ENCODE measurements around the gene CDCA3. TPM values are rescaled to one million over a fixed set of nuclear protein-coding genes. Genes with fewer than 3 reads are reported as not detected.

Gene CDCA3
- total RNA-seq, 6 donors from 2014 or later, result 0.39 to 10.3 (median 2.8) TPM; not detected in 1

GRCh38 chr12:6840761-6841515 is 10.1 kb downstream of the CDCA3 start, which contains the start of gene GNB3:
GNB3 (plus strand) TSS chr12:6840925; CDS start chr12:6841288, 363 bp downstream.
- ATAC-seq (ENCODE audit: low FRiP score in 2 of 2), result no peak
- no peak within 1 kb of the TSS for H3K4me3 ChIP-seq
- H3K4me1 ChIP-seq, result peaks cover 0 to under 1% (median 0%) of the 10 kb centered on the region in 4 donors
- DNase-seq, result peak in 1 of 2 donors; percentile 79
- H3K36me3 ChIP-seq, result peaks cover 0 to 17% (median 2%) of the 10 kb centered on the region in 4 donors
- H3K27me3 ChIP-seq, result no peaks in the 10 kb centered on the region
- H3K27ac ChIP-seq, result no peak within 1 kb of the TSS
- WGBS, 2 donors, result 57 to 76% methylated on average over 10 to 12 of the region's 24 CpGs
- H3K9me3 ChIP-seq, result no peaks in the 10 kb centered on the region
- TF ChIP-seq, protein P1, sequence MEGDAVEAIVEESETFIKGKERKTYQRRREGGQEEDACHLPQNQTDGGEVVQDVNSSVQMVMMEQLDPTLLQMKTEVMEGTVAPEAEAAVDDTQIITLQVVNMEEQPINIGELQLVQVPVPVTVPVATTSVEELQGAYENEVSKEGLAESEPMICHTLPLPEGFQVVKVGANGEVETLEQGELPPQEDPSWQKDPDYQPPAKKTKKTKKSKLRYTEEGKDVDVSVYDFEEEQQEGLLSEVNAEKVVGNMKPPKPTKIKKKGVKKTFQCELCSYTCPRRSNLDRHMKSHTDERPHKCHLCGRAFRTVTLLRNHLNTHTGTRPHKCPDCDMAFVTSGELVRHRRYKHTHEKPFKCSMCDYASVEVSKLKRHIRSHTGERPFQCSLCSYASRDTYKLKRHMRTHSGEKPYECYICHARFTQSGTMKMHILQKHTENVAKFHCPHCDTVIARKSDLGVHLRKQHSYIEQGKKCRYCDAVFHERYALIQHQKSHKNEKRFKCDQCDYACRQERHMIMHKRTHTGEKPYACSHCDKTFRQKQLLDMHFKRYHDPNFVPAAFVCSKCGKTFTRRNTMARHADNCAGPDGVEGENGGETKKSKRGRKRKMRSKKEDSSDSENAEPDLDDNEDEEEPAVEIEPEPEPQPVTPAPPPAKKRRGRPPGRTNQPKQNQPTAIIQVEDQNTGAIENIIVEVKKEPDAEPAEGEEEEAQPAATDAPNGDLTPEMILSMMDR (IDR thresholded peaks at IDR 0.05), result no peak
- no peak for TF ChIP-seq POLR2AphosphoS5 (IDR thresholded peaks at IDR 0.05)
- no peak for TF ChIP-seq EP300 (IDR thresholded peaks at IDR 0.05)
- no peak for TF ChIP-seq POLR2A (IDR thresholded peaks at IDR 0.05)

GRCh38 chr12:6840330-6840729 is 10.8 kb downstream of the CDCA3 start:
- ATAC-seq (ENCODE audit: low FRiP score in 2 of 2), result no peak
- WGBS, 2 donors, result 53 to 100% methylated on average over 1 of the region's 1 CpG
- H3K36me3 ChIP-seq, result peaks cover 0 to 17% (median 0%) of the 10 kb centered on the region in 4 donors

GRCh38 chr12:6839482-6840201 is 11.4 kb downstream of the CDCA3 start:
- ATAC-seq (ENCODE audit: low FRiP score in 2 of 2), result no peak
- TF ChIP-seq, protein P1 (IDR thresholded peaks at IDR 0.05), result no peak
- DNase-seq, result peak in 1 of 2 donors; percentile 63
- Histone ChIP-seq H3K27me3 (no peaks in the 10 kb centered on the region), H3K36me3 (peaks cover 0 to 17% (median 0%) of the 10 kb centered on the region in 4 donors), H3K9me3 (no peaks in the 10 kb centered on the region), H3K27ac (no peak overlapping the region), H3K4me1 (peaks cover 0 to 5% (median 0%) of the 10 kb centered on the region in 4 donors), H3K4me3 (no peak overlapping the region)
- 76 to 82% methylated on average over 8 to 10 of the region's 10 CpGs for WGBS, 2 donors

More at GRCh38 chr12:6840330-6840729, 10.8 kb downstream of the CDCA3 start:
- no peak overlapping the region for H3K4me3 ChIP-seq
- TF ChIP-seq EP300 (IDR thresholded peaks at IDR 0.05), result no peak
- TF ChIP-seq, protein P1 (IDR thresholded peaks at IDR 0.05), result no peak
- TF ChIP-seq POLR2A (IDR thresholded peaks at IDR 0.05), result no peak
- TF ChIP-seq POLR2AphosphoS5 (IDR thresholded peaks at IDR 0.05), result no peak
- H3K27ac ChIP-seq, result no peak overlapping the region
- DNase-seq, result no peak
- H3K4me1 ChIP-seq, result peaks cover 0 to 5% (median 0%) of the 10 kb centered on the region in 4 donors
- H3K27me3 ChIP-seq, result no peaks in the 10 kb centered on the region
- no peaks in the 10 kb centered on the region for H3K9me3 ChIP-seq

DNA sequence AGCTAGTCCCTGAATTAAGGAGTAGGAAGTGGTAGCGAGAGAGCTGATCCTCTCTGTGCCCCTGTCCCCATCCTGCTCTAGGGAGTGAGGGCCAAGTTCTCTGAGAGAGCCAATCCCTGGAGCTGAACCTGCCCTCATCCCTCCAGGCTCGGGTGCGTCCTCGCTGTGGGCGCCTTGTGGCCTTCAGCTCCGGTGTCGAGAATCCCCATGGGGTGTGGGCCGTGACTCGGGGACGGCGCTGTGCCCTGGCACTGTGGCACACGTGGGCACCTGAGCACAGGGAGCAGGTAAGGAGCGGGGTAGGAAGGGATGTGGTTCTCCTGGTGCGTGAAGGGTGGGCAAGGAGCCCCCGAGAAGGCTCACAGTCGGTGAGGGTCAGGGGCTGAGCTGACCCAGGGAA is 12.2 kb downstream of the CDCA3 start:
- Histone ChIP-seq H3K4me1 (peaks cover 0 to 5% (median 0%) of the 10 kb centered on the region in 4 donors), H3K27ac (no peak overlapping the region), H3K36me3 (peaks cover 0 to 20% (median 0%) of the 10 kb centered on the region in 4 donors), H3K27me3 (no peaks in the 10 kb centered on the region), H3K4me3 (no peak overlapping the region), H3K9me3 (no peaks in the 10 kb centered on the region)
- ATAC-seq (ENCODE audit: low FRiP score in 2 of 2) (no peak), DNase-seq (peak in 1 of 2 donors; percentile 69)
- 92 to 94% methylated on average over 11 to 16 of the region's 16 CpGs for WGBS, 2 donors
- TF ChIP-seq POLR2A (IDR thresholded peaks at IDR 0.05) (no peak), EP300 (IDR thresholded peaks at IDR 0.05) (no peak), POLR2AphosphoS5 (IDR thresholded peaks at IDR 0.05) (no peak)

DNA sequence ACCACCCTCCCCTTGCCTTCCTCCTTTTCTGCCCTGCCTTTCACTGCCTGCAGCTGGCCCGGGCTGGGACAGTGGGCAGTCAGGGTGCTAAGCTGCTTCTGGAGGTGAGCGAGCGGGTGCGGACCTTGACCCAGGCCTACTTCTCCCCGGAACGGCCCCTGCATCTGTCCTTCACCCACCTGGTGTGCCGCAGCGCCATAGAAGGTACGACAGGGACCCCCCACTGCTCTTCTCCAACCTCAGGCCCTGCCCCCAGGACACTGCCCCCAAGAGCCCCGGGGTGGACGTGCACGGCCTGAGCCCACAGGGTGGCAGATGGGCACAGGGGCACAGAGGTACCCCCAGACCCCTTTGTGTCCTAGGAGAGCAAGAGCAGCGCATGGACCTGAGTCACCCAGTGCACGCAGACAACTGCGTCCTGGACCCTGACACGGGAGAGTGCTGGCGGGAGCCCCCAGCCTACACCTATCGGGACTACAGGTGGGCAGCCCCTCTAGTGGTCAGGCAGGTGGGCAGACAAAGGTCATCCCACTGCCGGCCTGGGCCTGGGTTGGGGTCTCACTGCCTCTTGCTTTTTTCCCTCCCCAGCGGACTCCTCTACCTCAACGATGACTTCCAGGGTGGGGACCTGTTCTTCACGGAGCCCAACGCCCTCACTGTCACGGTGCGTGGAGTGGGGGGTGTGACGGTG is 13.6 kb downstream of the CDCA3 start:
- Histone ChIP-seq H3K27me3 (no peaks in the 10 kb centered on the region), H3K36me3 (peaks cover 0 to 27% (median 0%) of the 10 kb centered on the region in 4 donors), H3K27ac (no peak overlapping the region), H3K4me3 (no peak overlapping the region), H3K4me1 (peaks cover 0 to 5% (median 0%) of the 10 kb centered on the region in 4 donors), H3K9me3 (no peaks in the 10 kb centered on the region)
- TF ChIP-seq, protein P1 (IDR thresholded peaks at IDR 0.05), result no peak
- no peak for TF ChIP-seq POLR2A (IDR thresholded peaks at IDR 0.05)
- TF ChIP-seq POLR2AphosphoS5 (IDR thresholded peaks at IDR 0.05), result no peak
- no peak for TF ChIP-seq EP300 (IDR thresholded peaks at IDR 0.05)
- DNase-seq (no peak), ATAC-seq (ENCODE audit: low FRiP score in 2 of 2) (no peak)
- WGBS, 2 donors, result 93% methylated on average over 17 to 26 of the region's 26 CpGs

Measured in upper lobe of left lung (tissue), 6 donors.